SJSA1 (cell line): ENCODE results near the gene SAXO2. TPM values are rescaled to one million over a fixed set of nuclear protein-coding genes. Genes with fewer than 3 reads are reported as not detected.
"Not testable (repeated sequence)": the region's sequence is repeated elsewhere in the genome, so short reads cannot be mapped to it uniquely, and the experiment has no call there.

Experiments used
- DNase-seq, 2 experiments: peaks; one replicate each; pipeline ENCODE4 v3.0.0-alpha.2; 2015 to 2020; ENCODE audit warnings: low spot score in 2 of 2, low read depth in 1 of 2
- H3K27ac ChIP-seq: fragments of 250-450 bp; sonication (Bioruptor Pico); 2 replicates; pipeline ENCODE4 v1.5.1; 2020; ENCODE audit warnings: mild to moderate bottlenecking, moderate library complexity
- H3K27me3 ChIP-seq: fragments of 250-450 bp; sonication (Bioruptor Pico); replicated peaks from 2 replicates; pipeline ENCODE4 v1.5.1; 2020; ENCODE audit warnings: mild to moderate bottlenecking, moderate library complexity
- H3K36me3 ChIP-seq: fragments of 250-450 bp; sonication (Bioruptor Pico); 2 replicates; pipeline ENCODE4 v1.5.1; 2020; ENCODE audit warnings: mild to moderate bottlenecking
- H3K4me1 ChIP-seq: fragments of 250-450 bp; sonication (Bioruptor Pico); replicated peaks from 2 replicates; pipeline ENCODE4 v1.6.1; 2021; ENCODE audit warnings: mild to moderate bottlenecking
- H3K4me3 ChIP-seq: fragments of 250-450 bp; sonication (Bioruptor Pico); 2 replicates; pipeline ENCODE4 v1.5.1; 2020; ENCODE audit warnings: mild to moderate bottlenecking
- H3K9me3 ChIP-seq: fragments of 250-450 bp; sonication (Bioruptor Pico); replicated peaks from 2 replicates; pipeline ENCODE4 v1.5.1; 2020; ENCODE audit warnings: mild to moderate bottlenecking
- total RNA-seq: library from RNA; depleted of rRNA; stranded (reverse); fragments of >200 nt; shearing (Covaris generic); gene quantifications from 2 replicates; pipeline ENCODE4 v1.2.3, GENCODE V29; 2014

Gene SAXO2
- total RNA-seq, 1 experiment from 2014 or later: 0.66 TPM

GRCh38 chr15:82298032-82298431, 35.4 kb downstream of the SAXO2 start:
- Histone ChIP-seq H3K27me3 (no peaks in the 10 kb centered on the region), H3K4me1 (no peaks in the 10 kb centered on the region), H3K36me3 (no peaks in the 10 kb centered on the region), H3K27ac (no peak overlapping the region), H3K4me3 (no peak overlapping the region), H3K9me3 (no peaks in the 10 kb centered on the region)
- DNase-seq: no peak

GRCh38 chr15:82298520-82298919, 35.9 kb downstream of the SAXO2 start:
- H3K9me3 ChIP-seq: no peaks in the 10 kb centered on the region
- H3K4me1 ChIP-seq: no peaks in the 10 kb centered on the region
- H3K27ac ChIP-seq: no peak overlapping the region
- no peak for DNase-seq
- no peaks in the 10 kb centered on the region for H3K36me3 ChIP-seq
- no peaks in the 10 kb centered on the region for H3K27me3 ChIP-seq
- H3K4me3 ChIP-seq: no peak overlapping the region

GRCh38 chr15:82299511-82299914, 36.9 kb downstream of the SAXO2 start:
- not testable (repeated sequence) for DNase-seq, H3K4me1 ChIP-seq, H3K27ac ChIP-seq, H3K9me3 ChIP-seq, H3K36me3 ChIP-seq, H3K4me3 ChIP-seq, H3K27me3 ChIP-seq

- H3K4me3 ChIP-seq, DNase-seq: not testable (repeated sequence)
These were observed 37.7 kb downstream of the SAXO2 start for GRCh38 chr15:82300326-82300725.

GRCh38 chr15:82300883-82301282, 38.3 kb downstream of the SAXO2 start:
- no peak overlapping the region for H3K4me3 ChIP-seq
- no peak overlapping the region for H3K27ac ChIP-seq
- H3K27me3 ChIP-seq: no peaks in the 10 kb centered on the region
- H3K36me3 ChIP-seq: no peaks in the 10 kb centered on the region
- no peaks in the 10 kb centered on the region for H3K9me3 ChIP-seq
- H3K4me1 ChIP-seq: no peaks in the 10 kb centered on the region
- no peak for DNase-seq

More at GRCh38 chr15:82300326-82300725, 37.7 kb downstream of the SAXO2 start:
- H3K9me3 ChIP-seq, H3K4me1 ChIP-seq, H3K36me3 ChIP-seq, H3K27me3 ChIP-seq, H3K27ac ChIP-seq: not testable (repeated sequence)

- Histone ChIP-seq H3K4me3 (no peak overlapping the region), H3K27me3 (no peaks in the 10 kb centered on the region), H3K9me3 (no peaks in the 10 kb centered on the region)
These were observed 38.8 kb downstream of the SAXO2 start for GRCh38 chr15:82301296-82302016.

GRCh38 chr15:82303956-82304777, 41.5 kb downstream of the SAXO2 start:
- H3K4me3 ChIP-seq: no peak overlapping the region
- DNase-seq: no peak
- H3K27me3 ChIP-seq: no peaks in the 10 kb centered on the region
- no peak overlapping the region for H3K27ac ChIP-seq
- H3K4me1 ChIP-seq: no peaks in the 10 kb centered on the region
- H3K36me3 ChIP-seq: no peaks in the 10 kb centered on the region
- H3K9me3 ChIP-seq: no peaks in the 10 kb centered on the region

More at GRCh38 chr15:82301296-82302016, 38.8 kb downstream of the SAXO2 start:
- H3K4me1 ChIP-seq: no peaks in the 10 kb centered on the region
- H3K36me3 ChIP-seq: no peaks in the 10 kb centered on the region
- DNase-seq: no peak
- H3K27ac ChIP-seq: no peak overlapping the region

GRCh38 chr15:82304778-82305090, 42.1 kb downstream of the SAXO2 start:
- Histone ChIP-seq H3K27me3 (no peaks in the 10 kb centered on the region), H3K36me3 (no peaks in the 10 kb centered on the region), H3K27ac (no peak overlapping the region), H3K4me1 (no peaks in the 10 kb centered on the region), H3K4me3 (no peak overlapping the region), H3K9me3 (no peaks in the 10 kb centered on the region)
- DNase-seq: no peak

GRCh38 chr15:82305621-82306048, 43.0 kb downstream of the SAXO2 start:
- H3K27ac ChIP-seq: no peak overlapping the region
- DNase-seq: no peak
- H3K9me3 ChIP-seq: no peaks in the 10 kb centered on the region
- no peaks in the 10 kb centered on the region for H3K27me3 ChIP-seq
- H3K4me3 ChIP-seq: no peak overlapping the region
- no peaks in the 10 kb centered on the region for H3K36me3 ChIP-seq
- H3K4me1 ChIP-seq: no peaks in the 10 kb centered on the region

GRCh38 chr15:82306791-82307713, 44.4 kb downstream of the SAXO2 start:
- Histone ChIP-seq H3K27me3 (no peaks in the 10 kb centered on the region), H3K27ac (no peak overlapping the region), H3K9me3 (no peaks in the 10 kb centered on the region), H3K36me3 (no peaks in the 10 kb centered on the region), H3K4me3 (no peak overlapping the region), H3K4me1 (no peaks in the 10 kb centered on the region)
- DNase-seq: peak in 1 of 2 experiments; percentile 32

- Histone ChIP-seq H3K36me3 (no peaks in the 10 kb centered on the region), H3K27ac (no peak overlapping the region), H3K4me3 (no peak overlapping the region), H3K4me1 (no peaks in the 10 kb centered on the region), H3K9me3 (no peaks in the 10 kb centered on the region), H3K27me3 (no peaks in the 10 kb centered on the region)
- peak in 1 of 2 experiments; percentile 10 for DNase-seq
These were observed 45.1 kb downstream of the SAXO2 start for GRCh38 chr15:82307714-82308081.

- H3K27me3 ChIP-seq: no peaks in the 10 kb centered on the region
- H3K9me3 ChIP-seq: no peaks in the 10 kb centered on the region
These were observed 47.2 kb downstream of the SAXO2 start for GRCh38 chr15:82309802-82310201.

GRCh38 chr15:82311321-82311720, 48.7 kb downstream of the SAXO2 start:
- not testable (repeated sequence) for H3K9me3 ChIP-seq, H3K27me3 ChIP-seq, H3K36me3 ChIP-seq, DNase-seq, H3K27ac ChIP-seq, H3K4me3 ChIP-seq, H3K4me1 ChIP-seq

More at GRCh38 chr15:82309802-82310201, 47.2 kb downstream of the SAXO2 start:
- DNase-seq: no peak
- H3K36me3 ChIP-seq: no peaks in the 10 kb centered on the region
- H3K27ac ChIP-seq: no peak overlapping the region
- H3K4me3 ChIP-seq: no peak overlapping the region
- no peaks in the 10 kb centered on the region for H3K4me1 ChIP-seq
